ENCODE results near the gene UFM1. TPM values are rescaled to one million over a fixed set of nuclear protein-coding genes. Genes with fewer than 3 reads are reported as not detected.

Gene UFM1
- total and polyA plus RNA-seq, 9 of the 15 experiments (the other 6 are each of a cell fraction or from before 2014, with no cell fraction given) = 26.3 to 58.5 (median 36.1) TPM

- no peak overlapping the region for H3K4me2 ChIP-seq (ENCODE audit: insufficient read depth, low read length)
- no peaks in the 10 kb centered on the region for H3K9me1 ChIP-seq (ENCODE audit: control insufficient read depth, insufficient read depth, low read length)
- no peak for ATAC-seq
- WGBS (ENCODE audit: insufficient coverage, low coverage, missing lambda C conversion rate) = 30% methylated on average over 2 of the region's 2 CpGs
- no peaks in the 10 kb centered on the region for H3K79me2 ChIP-seq (ENCODE audit: control insufficient read depth, insufficient read depth, low read length)
- DNase-seq (ENCODE audit: extremely low read depth in 1 of 4, low spot score in 3 of 4) = no peak
- no peaks in the 10 kb centered on the region for H3K4me1 ChIP-seq (replicated peaks in 1 of 2; ENCODE audit: control insufficient read depth in 2 of 2, insufficient read depth in 2 of 2, low read length in 2 of 2)
- CTCF ChIA-PET (ENCODE audit: low intra/inter-chr PET ratio) = no interaction called here
- POLR2A ChIA-PET = no interaction called here
- FAIRE-seq = no peak
- intact Hi-C loops (cut with micrococcal nuclease) (no loop called here), in situ Hi-C loops (cut with MboI) (loop anchor here (5.0 kb wide), 1 partner anchor 96 kb away; no protein-coding TSS in a partner anchor)
- no peaks in the 10 kb centered on the region for H3K36me3 ChIP-seq (ENCODE audit: control insufficient read depth, insufficient read depth, low read length)
- H3K4me3 ChIP-seq = no peak overlapping the region
- H2AFZ ChIP-seq (ENCODE audit: low read depth, low read length) = no peak overlapping the region
- no peak overlapping the region for H3K9ac ChIP-seq (ENCODE audit: insufficient read depth in 1 of 2, low read depth in 2 of 2, low read length in 2 of 2)
- no TSS peak for BruUV-seq (replicated peaks)
- H3K27me3 ChIP-seq (ENCODE audit: control insufficient read depth in 2 of 2, insufficient read depth in 2 of 2, low read length in 2 of 2) = no peaks in the 10 kb centered on the region
- no peak for TF ChIP-seq KDM2B (CRISPR knock-in tag; IDR thresholded peaks at IDR 0.05)
- no peak for TF ChIP-seq U2AF1 (optimal IDR thresholded peaks at IDR 0.05; ENCODE audit: low read depth, low read length)
- no peak for TF ChIP-seq POU5F1 (IDR thresholded peaks at IDR 0.05; ENCODE audit: borderline replicate concordance, low read depth, low read length, partially characterized antibody)
- no peak for TF ChIP-seq HDAC8 (tag; IDR thresholded peaks at IDR 0.05)
- TF ChIP-seq ZBTB8A (IDR thresholded peaks at IDR 0.05; ENCODE audit: partially characterized antibody) = no peak
- no peak for TF ChIP-seq HMGN3 (IDR thresholded peaks at IDR 0.05; ENCODE audit: borderline replicate concordance, extremely low read depth, insufficient read length, low read depth, low read length)
- TF ChIP-seq CBFB (CRISPR knock-in tag; IDR thresholded peaks at IDR 0.05) = no peak
- H3K27ac ChIP-seq (ENCODE audit: extremely low read depth, low read depth, low read length) = no peak overlapping the region
- no peaks in the 10 kb centered on the region for H3K9me3 ChIP-seq (replicated peaks; ENCODE audit: control insufficient read depth, insufficient read depth, low read depth, low read length)
- no peaks in the 10 kb centered on the region for H4K20me1 ChIP-seq (replicated peaks; ENCODE audit: control insufficient read depth, insufficient read depth, low read length)
Measured at GRCh38 chr13:38328699-38329098, 21.0 kb upstream of the UFM1 start.
